Chondrocyte (in vitro differentiated cells): Measurements from ENCODE around the gene MACROD2. TPM values are rescaled to one million over a fixed set of nuclear protein-coding genes. Genes with fewer than 3 reads are reported as not detected.

ENCODE experiments used
- DNase-seq: peaks from one replicate; pipeline ENCODE4 v3.0.0; 2021; ENCODE audit warnings: mixed read lengths, low spot score
- H3K27ac Mint-ChIP-seq: one replicate; pipeline ENCODE4 v1.8.0; 2021; ENCODE audit warnings: mild to moderate bottlenecking, moderate library complexity, mixed read lengths; ENCODE audit not compliant: unreplicated experiment
- H3K27me3 Mint-ChIP-seq: 2 replicates; pipeline ENCODE4 v1.8.0; 2021; ENCODE audit warnings: low read depth, mixed read lengths
- H3K36me3 Mint-ChIP-seq: 2 replicates; pipeline ENCODE4 v1.8.0; 2021; ENCODE audit warnings: low read depth, mixed read lengths
- H3K4me1 Mint-ChIP-seq: 2 replicates; pipeline ENCODE4 v1.8.0; 2021; ENCODE audit warnings: low read depth, mild to moderate bottlenecking, mixed read lengths
- H3K4me3 Mint-ChIP-seq: one replicate; pipeline ENCODE4 v1.8.0; 2021; ENCODE audit warnings: mild to moderate bottlenecking, moderate library complexity, mixed read lengths; ENCODE audit not compliant: unreplicated experiment
- H3K9me3 Mint-ChIP-seq: 2 replicates; pipeline ENCODE4 v1.8.0; 2021; ENCODE audit warnings: low read depth, mixed read lengths
- CTCF ChIP-seq: fragments of 200-600 bp; sonication (generic); IDR thresholded peaks from 2 replicates; pipeline ENCODE4 v1.5.0; 2021; ENCODE audit warnings: antibody characterized with exemption, mild to moderate bottlenecking, moderate library complexity
- total RNA-seq: library from RNA; stranded (reverse); gene quantifications from 3 replicates; pipeline ENCODE4 v1.2.1, GENCODE V29; 2021

Gene MACROD2
- total RNA-seq, 1 donor from 2014 or later: 3.2 TPM

- Mint-ChIP-seq H3K4me3 (no peak overlapping the region), H3K4me1 (no peaks in the 10 kb centered on the region)
Measured at GRCh38 chr20:15603506-15603905, 1608.2 kb downstream of the MACROD2 start.

GRCh38 chr20:15603978-15604805 lies 1608.9 kb downstream of the MACROD2 start:
- H3K36me3 Mint-ChIP-seq: no peaks in the 10 kb centered on the region
- peaks cover 7% of the 10 kb centered on the region for H3K27me3 Mint-ChIP-seq
- no peak for DNase-seq
- no peaks in the 10 kb centered on the region for H3K4me1 Mint-ChIP-seq
- TF ChIP-seq CTCF: no peak
- no peak overlapping the region for H3K27ac Mint-ChIP-seq
- no peak overlapping the region for H3K4me3 Mint-ChIP-seq
- H3K9me3 Mint-ChIP-seq: no peaks in the 10 kb centered on the region

More at GRCh38 chr20:15603506-15603905, 1608.2 kb downstream of the MACROD2 start:
- no peak overlapping the region for H3K27ac Mint-ChIP-seq
- H3K9me3 Mint-ChIP-seq: no peaks in the 10 kb centered on the region
- no peaks in the 10 kb centered on the region for H3K36me3 Mint-ChIP-seq
- peaks cover 7% of the 10 kb centered on the region for H3K27me3 Mint-ChIP-seq
- TF ChIP-seq CTCF: no peak
- DNase-seq: no peak

GRCh38 chr20:15609921-15610320 lies 1614.6 kb downstream of the MACROD2 start:
- H3K27ac Mint-ChIP-seq: no peak overlapping the region
- no peaks in the 10 kb centered on the region for H3K36me3 Mint-ChIP-seq
- no peak overlapping the region for H3K4me3 Mint-ChIP-seq
- H3K27me3 Mint-ChIP-seq: peaks cover 3% of the 10 kb centered on the region
- no peak for DNase-seq
- peaks cover 16% of the 10 kb centered on the region for H3K4me1 Mint-ChIP-seq
- no peaks in the 10 kb centered on the region for H3K9me3 Mint-ChIP-seq
- no peak for TF ChIP-seq CTCF

- H3K27me3 Mint-ChIP-seq: no peaks in the 10 kb centered on the region
Measured at GRCh38 chr20:15610787-15611186, 1615.5 kb downstream of the MACROD2 start.

GRCh38 chr20:15611541-15611940 lies 1616.2 kb downstream of the MACROD2 start:
- H3K27me3 Mint-ChIP-seq: no peaks in the 10 kb centered on the region
- no peak overlapping the region for H3K27ac Mint-ChIP-seq
- no peak for TF ChIP-seq CTCF
- no peaks in the 10 kb centered on the region for H3K36me3 Mint-ChIP-seq
- H3K9me3 Mint-ChIP-seq: no peaks in the 10 kb centered on the region
- no peak overlapping the region for H3K4me3 Mint-ChIP-seq
- H3K4me1 Mint-ChIP-seq: peaks cover 18% of the 10 kb centered on the region
- DNase-seq: no peak

More at GRCh38 chr20:15610787-15611186, 1615.5 kb downstream of the MACROD2 start:
- Mint-ChIP-seq H3K36me3 (no peaks in the 10 kb centered on the region), H3K4me3 (no peak overlapping the region), H3K27ac (no peak overlapping the region), H3K4me1 (peaks cover 16% of the 10 kb centered on the region), H3K9me3 (no peaks in the 10 kb centered on the region)
- TF ChIP-seq CTCF: no peak
- no peak for DNase-seq
